ENCODE data around the gene C14orf180. TPM values are rescaled to one million over a fixed set of nuclear protein-coding genes. Genes with fewer than 3 reads are reported as not detected.

C14orf180 gene
- total RNA-seq, 1 experiment from 2014 or later = not detected

DNA sequence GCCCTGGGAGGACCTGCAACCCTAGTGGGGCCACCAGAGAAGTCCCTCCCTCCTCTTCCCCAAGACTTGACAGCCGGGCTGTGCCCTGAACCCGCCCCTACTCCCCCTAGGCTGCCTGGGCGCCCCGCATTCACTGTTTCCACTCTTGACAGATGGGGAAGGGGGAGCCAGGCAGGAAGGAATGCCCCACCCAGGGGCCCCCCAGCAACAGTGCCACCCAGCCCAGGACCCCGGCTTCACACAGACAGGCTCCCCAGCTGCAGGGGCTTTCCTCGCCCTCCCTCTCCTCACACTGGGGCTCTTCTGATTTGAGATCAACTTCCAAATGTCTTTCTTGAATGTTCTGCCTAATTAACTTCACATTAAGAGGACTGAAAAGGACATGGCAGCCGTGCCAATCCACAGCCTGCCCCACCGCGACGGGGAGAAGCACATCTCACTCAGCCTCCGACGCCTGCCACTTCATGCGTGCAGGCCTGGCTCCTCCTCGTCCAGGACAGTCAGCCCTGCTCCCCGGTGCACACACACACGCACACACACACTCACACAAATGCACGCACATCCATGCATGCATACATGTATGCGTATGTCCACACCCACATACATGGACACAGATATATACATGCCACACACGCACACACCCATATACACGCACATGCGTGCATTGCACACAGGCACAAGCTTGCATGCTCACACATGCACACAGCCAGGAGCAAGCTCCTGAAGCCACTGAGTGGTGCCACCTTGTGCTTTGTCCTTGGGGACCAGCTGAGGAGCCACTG lies 19.6 kb upstream of the C14orf180 start:
- no peak for DNase-seq (ENCODE audit: extremely low read depth, low read depth)

GRCh38 chr14:104560586-104560945 lies 19.0 kb upstream of the C14orf180 start:
- no peak for DNase-seq (ENCODE audit: extremely low read depth, low read depth)

- no peak for DNase-seq (ENCODE audit: extremely low read depth, low read depth)
Measured at GRCh38 chr14:104561124-104561557, 18.4 kb upstream of the C14orf180 start.

- no peak for DNase-seq (ENCODE audit: extremely low read depth, low read depth)
Measured at GRCh38 chr14:104561632-104562495, 17.7 kb upstream of the C14orf180 start.

- no peak for DNase-seq (ENCODE audit: extremely low read depth, low read depth)
Measured at GRCh38 chr14:104562606-104563005, 17.0 kb upstream of the C14orf180 start.

- DNase-seq (ENCODE audit: extremely low read depth, low read depth) = no peak
Measured at GRCh38 chr14:104563191-104563741, 16.3 kb upstream of the C14orf180 start.

- peak; percentile 72 for DNase-seq (ENCODE audit: extremely low read depth, low read depth)
Measured at GRCh38 chr14:104563742-104564615, 15.6 kb upstream of the C14orf180 start.

- DNase-seq (ENCODE audit: extremely low read depth, low read depth) = no peak
Measured at GRCh38 chr14:104564744-104565679, 14.6 kb upstream of the C14orf180 start.

GRCh38 chr14:104567141-104567956 lies 12.2 kb upstream of the C14orf180 start:
- DNase-seq (ENCODE audit: extremely low read depth, low read depth) = no peak

GRCh38 chr14:104567957-104568225 lies 11.7 kb upstream of the C14orf180 start:
- DNase-seq (ENCODE audit: extremely low read depth, low read depth) = no peak

- no peak for DNase-seq (ENCODE audit: extremely low read depth, low read depth)
Measured at GRCh38 chr14:104568620-104569019, 10.9 kb upstream of the C14orf180 start.

DNA sequence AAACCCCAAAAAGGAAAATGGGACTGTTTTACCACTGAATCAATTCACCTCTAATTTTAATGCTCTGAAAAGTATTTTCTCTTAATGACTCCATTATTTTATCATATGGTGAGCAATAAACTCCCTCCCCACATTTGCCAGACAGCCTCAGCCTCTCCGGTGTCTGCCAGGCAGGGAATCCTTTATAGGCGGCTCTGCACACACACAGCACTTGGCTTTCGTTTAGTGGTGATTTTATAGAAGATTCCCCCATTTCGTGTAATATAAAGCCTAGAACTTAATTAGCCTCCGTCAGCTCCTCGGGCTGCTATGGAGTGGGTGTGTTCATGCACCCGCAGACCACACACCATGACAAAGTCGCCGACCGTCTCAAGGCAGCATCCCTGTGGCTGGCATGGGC lies 10.1 kb upstream of the C14orf180 start:
- DNase-seq (ENCODE audit: extremely low read depth, low read depth) = no peak

- no peak for DNase-seq (ENCODE audit: extremely low read depth, low read depth)
Measured at GRCh38 chr14:104571246-104571645, 8.3 kb upstream of the C14orf180 start.

- no peak for DNase-seq (ENCODE audit: extremely low read depth, low read depth)
Measured at GRCh38 chr14:104572024-104572626, 7.4 kb upstream of the C14orf180 start.

- no peak for DNase-seq (ENCODE audit: extremely low read depth, low read depth)
Measured at GRCh38 chr14:104572668-104573067, 6.9 kb upstream of the C14orf180 start.

- DNase-seq (ENCODE audit: extremely low read depth, low read depth) = no peak
Measured at GRCh38 chr14:104573930-104574329, 5.6 kb upstream of the C14orf180 start.

- no peak for DNase-seq (ENCODE audit: extremely low read depth, low read depth)
Measured at GRCh38 chr14:104574536-104574935, 5.0 kb upstream of the C14orf180 start.

- no peak for DNase-seq (ENCODE audit: extremely low read depth, low read depth)
Measured at GRCh38 chr14:104574978-104575583, 4.5 kb upstream of the C14orf180 start.

Data from NCI-H460 (cell line).